K562 (cell line): ENCODE data around the gene LNPEP. TPM values are rescaled to one million over a fixed set of nuclear protein-coding genes. Genes with fewer than 3 reads are reported as not detected.
A peak's percentile ranks its signal among the peaks of the same experiment; 100 is the strongest.

ENCODE experiments used
- ATAC-seq: fragments of 200-7000 bp; cut with Tn5 transposase; 3 replicates; pipeline ENCODE4 v1.9.1; 2020; ENCODE audit warnings: moderate library complexity
- BruUV-seq: library from RNA; stranded (reverse); fragments of 400-500 nt; replicated peaks from 2 replicates; lab custom pipeline; 2021; lab: Mats Ljungman, UMichigan
- CTCF ChIA-PET: fragments of 300-600 bp; formaldehyde crosslinking; extraction: SDS; loops from one replicate; lab custom pipeline; 2021; ENCODE audit warnings: low intra/inter-chr PET ratio; lab: Yijun Ruan, JAX
- POLR2A ChIA-PET: fragments of 300-600, 350-650 bp; sonication (Branson Sonifier 250); formaldehyde crosslinking; extraction: SDS; loops from one replicate; lab custom pipeline; 2021; ENCODE audit warnings: antibody characterized with exemption, inconsistent platforms; lab: Yijun Ruan, JAX
- DNase-seq, 4 experiments: peaks; one replicate each; pipeline versions ENCODE4 v3.0.0 to v3.0.0-alpha.2; 2011 to 2018; ENCODE audit warnings: low spot score in 3 of 4, mixed read lengths in 3 of 4; ENCODE audit errors: extremely low read depth in 1 of 4
- FAIRE-seq: peaks from 2 replicates; lab custom pipeline; 2011; peaks lifted over from hg19 to GRCh38; lab: Jason Lieb, UNC
- H2AFZ ChIP-seq: 2 replicates; pipeline ENCODE4 v1.6.0; 2011; ENCODE audit warnings: low read depth, low read length, control low read depth, inconsistent platforms
- H3K27ac ChIP-seq: fragments of 200-600 bp; 3 replicates; pipeline ENCODE4 v1.8.0; 2011; ENCODE audit warnings: low read depth, mild to moderate bottlenecking, control low read depth, inconsistent platforms, low read length, moderate library complexity, mixed read lengths; ENCODE audit errors: extremely low read depth
- H3K27me3 ChIP-seq, 2 experiments: fragments of 300-600 bp in 1 of 2; 2 replicates in 1 of 2; 3 replicates in 1 of 2; pipeline versions ENCODE4 v1.6.0 to v1.8.0; 2011; ENCODE audit warnings: inconsistent platforms in 2 of 2, low read length in 2 of 2, mild to moderate bottlenecking in 1 of 2, mixed read lengths in 1 of 2, moderate library complexity in 1 of 2; ENCODE audit not compliant: control insufficient read depth in 2 of 2, insufficient read depth in 2 of 2
- H3K36me3 ChIP-seq: fragments of 300-600 bp; 3 replicates; pipeline ENCODE4 v1.8.0; 2011; ENCODE audit warnings: mild to moderate bottlenecking, low read length, inconsistent platforms; ENCODE audit not compliant: control insufficient read depth, insufficient read depth
- H3K4me1 ChIP-seq, 2 experiments: fragments of 200-600 bp in 1 of 2; replicated peaks in 1 of 2; 2 replicates in 1 of 2; 3 replicates in 1 of 2; pipeline versions ENCODE4 v1.5.1 to v1.8.0; 2011; ENCODE audit warnings: inconsistent platforms in 2 of 2, low read length in 2 of 2, mild to moderate bottlenecking in 1 of 2, mixed read lengths in 1 of 2, moderate library complexity in 1 of 2; ENCODE audit not compliant: control insufficient read depth in 2 of 2, insufficient read depth in 2 of 2
- H3K4me2 ChIP-seq: 2 replicates; pipeline ENCODE4 v1.6.1; 2011; ENCODE audit warnings: low read length, control low read depth, inconsistent platforms, mixed read lengths; ENCODE audit not compliant: insufficient read depth
- H3K4me3 ChIP-seq: fragments of 200-600 bp; sonication (generic), shearing (Covaris generic); 2 replicates; pipeline ENCODE4 v1.5.1; 2016; ENCODE audit warnings: control low read depth, inconsistent platforms
- H3K79me2 ChIP-seq: fragments of 200-600 bp; 3 replicates; pipeline ENCODE4 v1.8.0; 2011; ENCODE audit warnings: low read length, inconsistent platforms; ENCODE audit not compliant: control insufficient read depth, insufficient read depth
- H3K9ac ChIP-seq, 2 experiments: 2 replicates each; pipeline versions ENCODE4 v1.6.0 to v1.6.1; 2011; ENCODE audit warnings: low read depth in 2 of 2, low read length in 2 of 2, control low read depth in 1 of 2, inconsistent platforms in 1 of 2, mild to moderate bottlenecking in 1 of 2, mixed read lengths in 1 of 2; ENCODE audit not compliant: insufficient read depth in 1 of 2
- H3K9me1 ChIP-seq: one replicate; pipeline ENCODE4 v1.6.0; 2011; ENCODE audit warnings: inconsistent platforms, mild to moderate bottlenecking, low read length, moderate library complexity; ENCODE audit not compliant: control insufficient read depth, insufficient read depth
- H3K9me3 ChIP-seq: replicated peaks from 2 replicates; pipeline ENCODE4 v1.5.1; 2011; ENCODE audit warnings: low read depth, low read length, inconsistent platforms; ENCODE audit not compliant: control insufficient read depth, insufficient read depth
- H4K20me1 ChIP-seq: replicated peaks from 2 replicates; pipeline ENCODE4 v1.6.1; 2011; ENCODE audit warnings: low read length, inconsistent platforms, mixed read lengths; ENCODE audit not compliant: control insufficient read depth, insufficient read depth
- BRD9 ChIP-seq: fragments of 450-650 bp; IDR thresholded peaks from 2 replicates; pipeline ENCODE4 v1.6.1; 2018; ENCODE audit warnings: low read depth; ENCODE audit not compliant: partially characterized antibody
- CBFA2T3 ChIP-seq: fragments of 450-650 bp; IDR thresholded peaks from 2 replicates; pipeline ENCODE4 v1.6.1; 2017
- CBFB ChIP-seq: sonication (generic); formaldehyde crosslinking; IDR thresholded peaks from 2 replicates; pipeline ENCODE4 v1.4.0; 2020; ENCODE audit warnings: mild to moderate bottlenecking, missing genetic modification reagents
- FOS ChIP-seq: IDR thresholded peaks from 3 replicates; pipeline ENCODE4 v1.6.1; 2011; ENCODE audit not compliant: insufficient read length; ENCODE audit errors: extremely low read depth
- JUNB ChIP-seq: fragments of 450-650 bp; formaldehyde crosslinking; conservative IDR thresholded peaks from 2 replicates; pipeline ENCODE4 v1.4.0; 2020; ENCODE audit warnings: mild to moderate bottlenecking
- MEIS2 ChIP-seq: fragments of 450-650 bp; IDR thresholded peaks from 2 replicates; pipeline ENCODE4 v1.6.1; 2014; ENCODE audit warnings: mild to moderate bottlenecking; ENCODE audit not compliant: partially characterized antibody
- OTX1 ChIP-seq: fragments of 450-650 bp; formaldehyde crosslinking; IDR thresholded peaks from 2 replicates; pipeline ENCODE4 v1.4.0; 2022; ENCODE audit warnings: mild to moderate bottlenecking
- PPARD ChIP-seq: fragments of 250-450 bp; sonication (Bioruptor Pico); IDR thresholded peaks from 2 replicates; pipeline ENCODE4 v1.8.0; 2022; ENCODE audit warnings: inconsistent platforms, mild to moderate bottlenecking, moderate library complexity
- SREBF1 ChIP-seq: fragments of 150-350 bp; IDR thresholded peaks from 2 replicates; pipeline ENCODE4 v1.6.1; 2014; ENCODE audit warnings: antibody characterized with exemption, low read depth, low read length, borderline replicate concordance
- WGBS: fragments of 100-300 bp; shearing (Covaris generic); methylation state at CpG from one replicate; pipeline ENCODE4 v1.1.6; 2016; ENCODE audit warnings: low coverage, mixed read lengths; ENCODE audit not compliant: insufficient coverage; ENCODE audit errors: missing lambda C conversion rate; 5-methylcytosine and 5-hydroxymethylcytosine counted together
- in situ Hi-C: fragments of 300-500 bp; cut with MboI; formaldehyde crosslinking; loops from 4 replicates; pipeline ENCODE4 v1.15.0; 2018; ENCODE audit warnings: inconsistent platforms, mixed read lengths
- intact Hi-C: fragments of 100-400 bp; cut with micrococcal nuclease; formaldehyde crosslinking; loops from 2 replicates; pipeline ENCODE4 v1.14.2; 2022
- polyA plus RNA-seq, 8 experiments: library from polyadenylated mRNA; depleted of rRNA in 4 of 8; stranded (reverse) in 5 of 8; unstranded in 3 of 8; fragments of >200 nt; fragmentation: Nextera tagmentation in 2 of 8; fragmentation: Illumina TruSeq in 1 of 8; extraction: Ambion mirVana in 2 of 8; extraction: Trizol in 1 of 8; gene quantifications; 2 replicates each; pipeline versions ENCODE4 v1.2.1 to v1.2.3, GENCODE V29; 2011 to 2014; ENCODE audit warnings: inconsistent platforms in 1 of 8, missing spikeins in 1 of 8
- total RNA-seq, 7 experiments: library from RNA; depleted of rRNA in 6 of 7; stranded (reverse); fragments of >200 nt in 6 of 7; fragmentation: Illumina TruSeq in 2 of 7; extraction: Trizol in 2 of 7; gene quantifications; 2 replicates each; pipeline versions ENCODE4 v1.2.1 to v1.2.3, GENCODE V29; 2011 to 2021; ENCODE audit warnings: low replicate concordance in 1 of 7
- TF ChIP-seq, protein P1 (sequence below): fragments of 450-650 bp; IDR thresholded peaks from 2 replicates; pipeline ENCODE4 v1.6.1; 2016

The LNPEP gene
- total and polyA plus RNA-seq, 9 of the 15 experiments (the other 6 are each of a cell fraction or from before 2014, with no cell fraction given) = 2.6 to 27.9 (median 11.2) TPM

DNA sequence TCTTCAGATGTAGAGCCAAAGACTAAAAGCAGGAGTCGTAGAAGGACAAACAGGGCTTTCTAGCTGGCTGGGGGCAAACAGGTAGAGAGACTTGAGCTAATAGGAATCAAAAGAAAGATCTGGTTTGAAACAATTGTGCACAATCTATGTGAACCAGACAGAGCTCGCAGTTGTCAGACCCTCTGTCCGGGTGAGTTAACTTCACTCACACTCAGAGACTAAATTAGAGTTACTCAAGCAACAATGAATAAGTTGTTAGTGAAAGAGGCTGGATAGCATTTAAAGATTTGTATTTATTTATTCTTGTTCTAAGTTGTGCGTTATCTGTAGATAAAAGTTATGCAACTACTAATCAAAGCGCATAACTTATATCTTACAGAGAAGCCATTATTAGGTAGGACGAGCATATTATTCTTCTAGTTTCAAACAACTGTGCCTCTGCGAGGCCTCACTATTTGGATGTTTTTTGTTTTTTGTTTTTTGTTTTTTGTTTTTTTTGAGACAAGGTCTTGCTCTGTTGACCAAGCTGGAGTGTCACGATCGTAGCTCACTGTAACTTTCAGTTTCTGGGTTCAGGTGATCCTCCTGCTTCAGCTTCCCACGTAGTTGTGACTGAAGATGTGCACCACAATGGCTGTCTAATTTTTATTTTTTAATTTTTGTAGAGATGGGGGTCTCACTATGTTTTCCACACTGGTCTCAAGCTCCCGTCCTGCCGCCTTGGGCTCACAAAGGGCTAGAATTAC is 13.2 kb upstream of the LNPEP start:
- ATAC-seq (peak; percentile 33; the same call in 1 of the 3 replicates), FAIRE-seq (no peak), DNase-seq (no peak)
- POLR2A ChIA-PET = no interaction called here
- CTCF ChIA-PET = no interaction called here
- Histone ChIP-seq H2AFZ (peak overlapping the region; percentile 34; the same call in 1 of the 2 replicates), H3K4me3 (no peak overlapping the region), H3K9me1 (no peaks in the 10 kb centered on the region), H3K9ac (no peak overlapping the region), H3K27me3 (no peaks in the 10 kb centered on the region), H3K4me2 (no peak overlapping the region), H4K20me1 (no peaks in the 10 kb centered on the region), H3K4me1 (peaks cover 0 to 9% of the 10 kb centered on the region in 2 experiments; a peak in 4 of 5 replicates), H3K36me3 (no peaks in the 10 kb centered on the region), H3K27ac (no peak overlapping the region), H3K79me2 (no peaks in the 10 kb centered on the region), H3K9me3 (no peaks in the 10 kb centered on the region)
- no TSS peak for BruUV-seq
- TF ChIP-seq CBFB = no peak
- WGBS = 80% methylated on average over 12 of the region's 12 CpGs
- in situ Hi-C loops = no loop called here
- intact Hi-C loops = no loop called here

DNA sequence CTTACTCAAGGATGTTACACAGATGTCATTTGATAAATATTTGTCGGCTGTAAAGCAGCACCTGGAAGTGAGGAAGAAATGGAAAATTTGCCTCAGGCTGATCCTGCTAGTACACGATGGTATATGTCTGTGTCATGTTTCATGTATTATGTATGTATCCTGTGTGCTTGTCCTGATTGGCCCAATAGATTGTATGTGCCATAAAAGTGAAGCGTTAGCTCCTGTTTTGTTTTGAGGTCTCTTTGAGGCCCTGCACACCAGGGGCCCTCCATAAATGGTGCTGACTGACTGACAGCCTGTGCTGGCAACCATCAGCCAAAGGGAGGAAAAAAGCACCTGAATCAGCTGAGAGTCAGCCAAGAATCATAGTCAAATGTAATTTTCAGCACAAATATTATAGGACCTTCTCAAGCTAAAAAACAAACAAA is 11.8 kb upstream of the LNPEP start:
- no peak for DNase-seq
- no peak for TF ChIP-seq SREBF1
- TF ChIP-seq, protein P1, sequence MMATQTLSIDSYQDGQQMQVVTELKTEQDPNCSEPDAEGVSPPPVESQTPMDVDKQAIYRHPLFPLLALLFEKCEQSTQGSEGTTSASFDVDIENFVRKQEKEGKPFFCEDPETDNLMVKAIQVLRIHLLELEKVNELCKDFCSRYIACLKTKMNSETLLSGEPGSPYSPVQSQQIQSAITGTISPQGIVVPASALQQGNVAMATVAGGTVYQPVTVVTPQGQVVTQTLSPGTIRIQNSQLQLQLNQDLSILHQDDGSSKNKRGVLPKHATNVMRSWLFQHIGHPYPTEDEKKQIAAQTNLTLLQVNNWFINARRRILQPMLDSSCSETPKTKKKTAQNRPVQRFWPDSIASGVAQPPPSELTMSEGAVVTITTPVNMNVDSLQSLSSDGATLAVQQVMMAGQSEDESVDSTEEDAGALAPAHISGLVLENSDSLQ = peak; percentile 66
- no peak for TF ChIP-seq JUNB
- TF ChIP-seq BRD9 = no peak
- TF ChIP-seq OTX1 (CRISPR knock-in tag) = no peak
- TF ChIP-seq MEIS2 = peak; percentile 21
- TF ChIP-seq FOS = no peak
- TF ChIP-seq PPARD (CRISPR knock-in tag) = no peak
- peak; percentile 6; the same call in 1 of the 2 replicates for TF ChIP-seq CBFA2T3
- ATAC-seq = peak; percentile 37
- H3K4me1 ChIP-seq = peaks cover 7 to 9% of the 10 kb centered on the region in 2 experiments
- in situ Hi-C loops (no loop called here), intact Hi-C loops (no loop called here)
- peak overlapping the region; percentile 21; the same call in 1 of the 3 replicates for H3K27ac ChIP-seq
- no peaks in the 10 kb centered on the region for H3K36me3 ChIP-seq
- 7% methylated on average over 3 of the region's 3 CpGs for WGBS
- H2AFZ ChIP-seq = peak overlapping the region; percentile 71
- no peaks in the 10 kb centered on the region for H4K20me1 ChIP-seq
- no peak overlapping the region for H3K4me3 ChIP-seq
- peak; percentile 6 for FAIRE-seq
- ChIA-PET POLR2A (interaction anchor here (0.6 to 0.7 kb wide), 4 partner anchors 10 to 488 kb away, joined by 3 to 4 read pairs (median 3); no protein-coding TSS in a partner anchor), CTCF (no interaction called here)
- H3K79me2 ChIP-seq = no peaks in the 10 kb centered on the region
- no peaks in the 10 kb centered on the region for H3K9me3 ChIP-seq
- no peaks in the 10 kb centered on the region for H3K9me1 ChIP-seq
- H3K27me3 ChIP-seq = no peaks in the 10 kb centered on the region
- no TSS peak for BruUV-seq
- no peak overlapping the region; a peak in 1 of 4 replicates for H3K9ac ChIP-seq
- peak overlapping the region; percentile 12; the same call in 1 of the 2 replicates for H3K4me2 ChIP-seq
